ENCODE data around the gene MRNIP. TPM values are rescaled to one million over a fixed set of nuclear protein-coding genes. Genes with fewer than 3 reads are reported as not detected.
A peak's percentile ranks its signal among the peaks of the same experiment; 100 is the strongest.
"Not testable (repeated sequence)": the region's sequence is repeated elsewhere in the genome, so short reads cannot be mapped to it uniquely, and the experiment has no call there.

MRNIP gene
- total RNA-seq, 1 experiment from 2014 or later: 15.9 TPM

- DNase-seq (ENCODE audit: low spot score): no peak
These were observed 13.6 kb upstream of the MRNIP start for GRCh38 chr5:179872055-179872827.

- not testable (repeated sequence) for DNase-seq (ENCODE audit: low spot score)
These were observed 12.9 kb upstream of the MRNIP start for GRCh38 chr5:179871533-179871932.

DNA sequence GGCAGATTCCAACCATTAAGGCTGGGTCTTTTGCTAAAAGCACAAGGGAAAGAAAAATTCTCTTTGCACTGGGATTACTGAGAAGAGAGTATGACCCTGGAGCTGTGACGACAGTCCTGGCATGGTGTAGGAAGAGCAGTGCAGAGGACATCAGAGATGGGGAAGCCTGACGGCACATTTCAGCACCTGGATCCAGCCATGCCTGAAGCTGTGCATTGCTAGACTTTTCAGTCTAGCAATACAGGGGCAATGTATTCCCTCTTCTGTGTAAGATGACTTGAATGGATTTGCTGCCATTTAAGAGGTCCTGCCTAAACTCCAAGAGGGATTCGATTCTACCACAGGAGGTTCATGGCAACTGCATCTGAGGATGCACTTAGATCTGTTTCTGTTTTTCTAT is 12.3 kb upstream of the MRNIP start:
- no peak for DNase-seq (ENCODE audit: low spot score)

- DNase-seq (ENCODE audit: low spot score): peak; percentile 42
These were observed 11.8 kb upstream of the MRNIP start for GRCh38 chr5:179870403-179870903.

- no peak for DNase-seq (ENCODE audit: low spot score)
These were observed 11.2 kb upstream of the MRNIP start for GRCh38 chr5:179869641-179870402.

- no peak for DNase-seq (ENCODE audit: low spot score)
These were observed 10.5 kb upstream of the MRNIP start for GRCh38 chr5:179869101-179869500.

DNA sequence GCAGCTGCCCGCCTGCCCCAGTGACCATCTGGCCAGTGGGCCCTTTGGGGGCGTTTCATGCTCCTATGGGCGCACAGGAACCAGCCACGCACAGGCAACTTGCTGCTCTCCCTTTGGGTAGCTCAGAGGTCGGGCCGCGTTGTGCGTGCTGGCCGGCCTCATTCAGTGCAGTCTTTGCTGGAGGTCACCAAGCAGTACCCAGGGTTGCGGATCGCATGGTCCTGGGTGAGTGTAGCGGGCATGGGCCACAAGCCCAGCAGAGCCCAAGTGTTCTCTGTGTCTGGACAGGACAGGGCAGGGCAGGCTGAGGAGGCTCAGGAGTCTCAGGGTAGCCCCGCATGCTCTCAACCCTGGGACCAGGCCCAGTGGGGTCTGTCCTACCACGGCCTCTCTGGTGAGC is 9.9 kb upstream of the MRNIP start:
- DNase-seq (ENCODE audit: low spot score): no peak

DNA sequence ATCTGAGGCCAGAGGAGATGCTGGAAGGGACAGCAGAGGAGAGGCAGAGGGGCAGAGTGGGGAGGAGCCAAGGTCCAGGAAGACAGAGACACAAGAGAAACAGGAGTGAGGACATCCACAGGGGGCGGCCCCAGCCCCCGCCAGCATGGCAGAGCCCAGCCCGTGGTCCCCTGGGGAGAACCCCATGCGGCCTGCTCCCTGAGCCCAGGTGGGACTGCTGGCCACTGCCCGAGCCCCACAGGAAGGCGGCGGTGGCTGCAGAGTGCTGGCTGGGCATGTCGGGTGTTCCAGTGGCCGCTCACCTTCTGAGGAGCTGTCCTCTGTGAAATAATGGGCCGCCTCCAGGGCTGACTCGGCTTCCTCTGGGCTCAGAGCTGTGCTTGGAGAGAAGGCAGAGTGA is 8.9 kb upstream of the MRNIP start:
- DNase-seq (ENCODE audit: low spot score): no peak

GRCh38 chr5:179867079-179867465 is 8.5 kb upstream of the MRNIP start:
- no peak for DNase-seq (ENCODE audit: low spot score)

GRCh38 chr5:179866241-179867078 is 7.8 kb upstream of the MRNIP start:
- DNase-seq (ENCODE audit: low spot score): no peak

DNA sequence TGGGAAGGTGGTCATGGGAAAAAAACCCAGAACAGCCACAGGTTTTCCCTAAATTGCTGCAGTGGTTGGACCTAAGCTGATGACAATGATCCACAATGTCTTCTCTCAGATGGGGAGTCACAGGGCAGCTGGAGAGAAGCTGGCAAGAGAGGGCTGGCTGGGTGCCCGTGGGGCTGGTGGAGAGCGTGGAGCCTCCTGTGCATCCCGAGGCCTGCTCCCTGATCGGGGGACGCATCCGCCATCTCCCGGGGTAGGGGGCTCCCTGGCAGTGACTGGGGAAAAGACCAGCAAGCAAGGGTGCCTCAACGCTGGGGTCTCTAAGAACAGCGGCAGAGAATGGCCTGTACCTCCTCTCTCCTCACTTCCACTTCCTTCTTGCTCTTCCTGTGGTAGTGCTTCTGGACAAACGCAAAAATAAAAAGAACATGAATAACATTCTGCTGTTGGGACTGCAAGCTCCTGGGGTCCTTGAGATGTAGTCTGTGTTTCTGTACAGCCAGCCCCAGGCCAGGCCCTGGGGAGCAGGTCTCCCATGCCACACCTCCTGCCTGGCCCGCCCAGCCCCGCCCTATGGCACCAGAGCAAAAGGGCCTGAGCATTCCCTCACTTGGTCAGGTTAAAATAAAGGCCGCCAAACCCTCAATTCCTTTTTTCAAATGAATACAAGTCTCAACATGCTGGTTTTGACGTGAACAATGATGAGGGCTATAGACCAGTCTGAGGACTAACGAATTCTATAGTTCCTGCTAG is 7.0 kb upstream of the MRNIP start:
- DNase-seq (ENCODE audit: low spot score): no peak

DNA sequence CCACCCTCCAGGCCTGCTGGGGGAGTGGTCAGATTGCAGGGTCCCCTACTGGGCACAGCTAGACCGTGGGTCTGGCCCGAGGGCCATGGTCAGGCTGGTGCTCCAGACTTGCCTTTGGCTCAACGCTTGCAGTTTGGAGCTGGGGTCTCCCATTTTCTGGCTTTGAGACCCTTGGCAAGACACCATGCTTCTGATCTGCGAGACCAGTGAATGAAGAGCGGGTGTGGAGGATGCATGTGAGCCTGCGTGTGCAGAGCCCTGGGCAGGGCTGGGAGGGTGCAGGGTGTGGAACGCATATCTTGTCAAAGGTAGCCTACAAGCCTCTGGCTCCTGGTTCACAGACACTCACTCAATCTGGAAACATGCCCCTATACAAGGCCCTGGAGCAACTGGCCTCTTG is 6.1 kb upstream of the MRNIP start:
- no peak for DNase-seq (ENCODE audit: low spot score)

DNA sequence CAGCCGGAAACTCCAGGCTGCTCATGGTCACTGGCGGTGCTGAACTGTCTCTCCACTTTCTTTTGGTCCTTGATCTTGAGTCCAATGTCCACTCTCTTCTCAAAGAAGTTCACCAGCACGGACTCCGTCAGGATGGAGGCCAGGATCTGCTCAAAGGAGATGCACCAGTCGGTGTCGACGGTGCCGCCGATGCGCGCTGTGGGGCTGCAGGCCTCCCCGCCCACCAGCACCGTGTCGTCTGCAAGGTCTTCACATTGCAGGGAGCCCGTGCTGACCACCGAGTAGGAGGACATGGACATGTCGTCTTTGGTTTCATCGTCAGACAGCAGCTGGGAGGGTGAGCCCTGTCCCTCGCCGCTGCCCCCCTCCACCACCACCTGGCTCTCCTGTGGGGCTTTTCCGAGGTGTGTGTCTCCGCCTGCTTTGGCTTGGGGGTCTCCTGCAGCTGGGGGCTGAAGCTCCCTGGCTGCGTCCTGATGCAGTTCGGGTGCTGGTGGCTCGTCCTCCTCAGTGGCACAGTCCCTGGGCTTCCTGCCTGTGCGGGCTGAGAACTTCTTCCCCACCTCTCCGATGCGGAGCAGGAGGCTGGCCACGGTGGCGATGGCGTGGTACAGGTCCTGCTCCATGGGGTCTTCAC is 5.0 kb upstream of the MRNIP start:
- DNase-seq (ENCODE audit: low spot score): no peak

DNA sequence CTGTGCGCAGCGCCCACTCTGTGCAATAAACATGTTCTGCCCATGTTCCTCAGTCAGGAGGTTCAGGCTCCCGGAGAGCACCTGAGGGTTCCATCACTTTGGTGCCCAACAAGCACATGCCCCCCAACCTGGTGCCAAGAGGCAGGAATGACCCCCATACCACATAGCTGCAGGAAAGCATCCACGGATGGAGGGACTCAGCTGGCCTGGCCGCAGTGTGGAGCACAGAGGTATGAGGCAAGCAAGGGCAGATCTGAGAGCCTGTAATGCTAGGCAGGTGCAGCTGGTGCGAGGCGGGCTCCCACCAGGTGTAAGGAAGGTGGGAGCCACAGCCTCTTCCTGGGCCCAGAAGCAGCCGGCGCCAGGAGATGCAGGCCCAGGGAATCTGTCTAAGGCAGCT is 4.3 kb upstream of the MRNIP start:
- no peak for DNase-seq (ENCODE audit: low spot score)

DNA sequence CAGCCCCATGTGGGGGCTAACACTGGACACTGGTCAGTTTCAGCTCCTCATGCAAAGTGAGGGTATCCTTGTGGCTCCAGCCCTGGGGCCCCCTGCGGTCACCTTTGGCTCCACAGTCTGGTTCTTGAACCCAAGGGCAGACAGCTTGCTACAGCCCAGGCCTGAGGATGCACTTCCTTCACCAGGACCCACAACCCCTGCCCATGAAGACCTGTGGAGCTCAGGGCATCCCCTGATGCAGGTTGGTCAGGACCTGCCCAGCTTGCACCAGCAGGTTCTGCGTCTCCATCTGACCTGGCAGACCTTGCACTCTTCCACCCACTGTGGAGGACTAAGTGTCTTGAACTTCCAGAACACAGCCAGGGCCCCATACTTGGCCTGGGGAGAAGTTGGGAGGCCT is 3.7 kb upstream of the MRNIP start:
- DNase-seq (ENCODE audit: low spot score): no peak

DNA sequence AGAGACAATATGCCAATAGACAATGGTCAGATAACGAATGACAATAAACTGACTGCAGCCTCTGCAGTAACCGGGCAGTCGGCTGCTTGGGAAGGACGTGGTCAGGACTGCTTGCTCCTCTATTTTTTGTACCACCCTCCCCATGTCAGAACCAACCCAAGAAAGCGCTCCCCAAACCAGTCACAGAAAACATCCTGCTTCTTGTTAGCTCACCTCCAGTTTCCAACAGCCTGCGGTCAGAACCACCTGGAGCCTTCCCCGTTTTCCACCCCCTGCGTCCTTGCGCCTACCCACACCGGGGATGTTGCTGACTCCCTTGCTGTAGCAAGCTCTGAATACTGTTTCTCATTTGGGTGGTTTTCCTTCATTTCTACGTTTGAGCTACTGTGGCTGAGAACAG is 1.7 kb upstream of the MRNIP start:
- DNase-seq (ENCODE audit: low spot score): no peak

- DNase-seq (ENCODE audit: low spot score): peak; percentile 45
These were observed 404 bp downstream of the MRNIP start for GRCh38 chr5:179858241-179858585.

DNA sequence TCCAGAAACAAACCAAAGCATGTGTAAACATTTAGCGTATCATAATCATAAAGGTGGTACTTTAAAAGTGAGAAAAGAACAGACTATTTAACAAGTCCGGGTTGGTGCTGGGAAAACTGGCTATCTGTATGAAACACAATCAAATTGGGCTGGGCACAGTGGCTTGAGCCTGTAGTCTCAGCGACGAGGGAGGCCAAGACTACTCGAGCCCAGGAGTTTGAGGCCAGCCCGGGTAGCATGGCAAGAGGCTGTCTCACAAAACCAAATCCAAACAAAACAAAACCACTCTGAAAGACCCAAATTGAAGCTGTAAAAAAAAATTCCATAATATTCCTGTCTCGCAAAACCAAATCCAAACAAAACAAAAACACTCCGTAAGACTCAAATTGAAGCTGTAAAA is 4.3 kb downstream of the MRNIP start:
- no peak for DNase-seq (ENCODE audit: low spot score)

DNA sequence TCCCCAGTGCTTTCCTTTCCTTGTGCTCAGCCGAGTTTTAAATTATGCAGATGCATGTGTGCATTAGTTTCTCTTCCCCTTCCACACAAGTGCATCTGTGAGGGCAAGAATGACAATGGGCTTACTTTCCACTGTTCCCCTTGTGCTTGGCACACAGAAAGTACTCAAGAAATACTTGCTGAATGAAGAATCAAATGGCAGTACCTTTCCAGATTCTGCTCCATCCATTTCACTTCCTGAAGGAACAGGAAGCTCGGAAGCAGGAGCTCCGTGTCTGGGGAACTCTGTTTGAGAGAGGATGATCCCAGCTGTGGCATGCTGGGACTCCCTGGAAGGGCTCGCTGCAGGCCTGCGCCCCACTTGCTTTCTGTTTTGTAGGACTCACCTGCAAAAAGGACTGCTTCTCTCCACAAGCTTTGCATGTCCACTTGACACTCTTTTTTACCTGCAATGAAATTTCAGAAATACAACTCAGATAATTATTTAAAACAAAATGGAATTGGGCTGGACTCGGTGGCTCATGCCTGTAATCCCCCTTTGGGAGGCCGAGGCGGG is 5.5 kb downstream of the MRNIP start:
- DNase-seq (ENCODE audit: low spot score): no peak

- DNase-seq (ENCODE audit: low spot score): no peak
These were observed 17.0 kb downstream of the MRNIP start for GRCh38 chr5:179841621-179842020.

DNA sequence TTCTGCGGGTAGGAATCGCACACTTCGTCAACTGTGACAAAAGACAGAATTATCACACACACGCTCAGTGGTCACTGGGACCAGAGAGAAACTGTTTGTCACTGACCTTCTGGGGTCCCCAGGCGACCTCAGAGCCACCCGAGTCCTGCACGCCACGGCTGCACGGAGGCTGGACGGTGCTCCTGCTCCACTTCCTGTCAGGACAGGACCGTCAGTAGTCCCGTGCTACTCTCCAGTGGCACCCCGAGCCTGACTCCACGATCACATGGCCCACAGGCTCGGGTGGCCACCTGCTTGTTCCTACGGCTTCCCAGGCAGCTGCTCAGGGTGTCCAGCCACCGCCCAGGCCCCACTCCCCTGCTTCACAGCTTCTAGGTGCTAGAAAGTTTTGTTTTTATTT is 17.9 kb downstream of the MRNIP start:
- no peak for DNase-seq (ENCODE audit: low spot score)

Data from A172 (cell line).